Endothelial cell of umbilical vein (primary cell): ENCODE results near the gene PLS1. TPM values are rescaled to one million over a fixed set of nuclear protein-coding genes. Genes with fewer than 3 reads are reported as not detected.

Experiments
- BruUV-seq: library from RNA; stranded (reverse); fragments of 400-500 nt; replicated peaks from 2 replicates; lab custom pipeline; 2021; lab: Mats Ljungman, UMichigan
- CTCF ChIA-PET: fragments of 300-600, 350-600 bp; sonication (Branson Sonifier 250); formaldehyde crosslinking; loops from one replicate; lab custom pipeline; 2021; ENCODE audit warnings: antibody characterized with exemption, inconsistent platforms; lab: Charles Lee
- POLR2A ChIA-PET: fragments of 300-600, 350-600 bp; sonication (Branson Sonifier 250); formaldehyde crosslinking; loops from one replicate; lab custom pipeline; 2021; ENCODE audit warnings: antibody characterized with exemption, inconsistent platforms; lab: Charles Lee
- DNase-seq: peaks from one replicate; pipeline ENCODE4 v3.0.0-alpha.2; 2011; ENCODE audit warnings: low read depth, low spot score
- FAIRE-seq: peaks from 2 replicates; lab custom pipeline; 2011; peaks lifted over from hg19 to GRCh38; lab: Jason Lieb, UNC
- H2AFZ ChIP-seq: 2 replicates; pipeline ENCODE4 v1.6.0; 2012; ENCODE audit warnings: low read depth, low read length, control low read depth, inconsistent platforms
- H3K27ac ChIP-seq: 2 replicates; pipeline ENCODE4 v1.5.1; 2011; ENCODE audit warnings: low read depth, mild to moderate bottlenecking, control low read depth, low read length, moderate library complexity; ENCODE audit not compliant: insufficient read depth
- H3K27me3 ChIP-seq, 2 experiments: 2 replicates each; pipeline versions ENCODE4 v1.6.0 to v1.6.1; 2011; ENCODE audit warnings: low read length in 2 of 2, mixed read lengths in 1 of 2; ENCODE audit not compliant: control insufficient read depth in 2 of 2, insufficient read depth in 2 of 2
- H3K36me3 ChIP-seq, 2 experiments: 2 replicates in 1 of 2; 3 replicates in 1 of 2; pipeline ENCODE4 v1.5.1; 2011; ENCODE audit warnings: low read length in 2 of 2, mild to moderate bottlenecking in 1 of 2, moderate library complexity in 1 of 2; ENCODE audit not compliant: control insufficient read depth in 2 of 2, insufficient read depth in 2 of 2; ENCODE audit errors: extremely low read depth in 1 of 2
- H3K4me1 ChIP-seq: 3 replicates; pipeline ENCODE4 v1.5.1; 2011; ENCODE audit warnings: mild to moderate bottlenecking, low read length; ENCODE audit not compliant: control insufficient read depth, insufficient read depth; ENCODE audit errors: extremely low read depth
- H3K4me2 ChIP-seq: 2 replicates; pipeline ENCODE4 v1.6.1; 2011; ENCODE audit warnings: low read length, control low read depth, mixed read lengths; ENCODE audit not compliant: insufficient read depth
- H3K4me3 ChIP-seq, 3 experiments: fragments of 200-600 bp in 1 of 3; sonication (generic), shearing (Covaris generic) in 1 of 3; replicated peaks in 1 of 3; 2 replicates each; pipeline ENCODE4 v1.5.1; 2011 to 2016; ENCODE audit warnings: control low read depth in 3 of 3, low read length in 3 of 3, mild to moderate bottlenecking in 2 of 3, inconsistent platforms in 1 of 3, low read depth in 1 of 3, moderate library complexity in 1 of 3; ENCODE audit not compliant: insufficient read depth in 1 of 3
- H3K79me2 ChIP-seq: 2 replicates; pipeline ENCODE4 v1.6.0; 2012; ENCODE audit warnings: low read length, inconsistent platforms; ENCODE audit not compliant: control insufficient read depth, insufficient read depth
- H3K9ac ChIP-seq: replicated peaks from 2 replicates; pipeline ENCODE3; 2011; ENCODE audit warnings: low read length, control low read depth; ENCODE audit not compliant: insufficient read depth; ENCODE audit errors: extremely low read depth
- H3K9me1 ChIP-seq: replicated peaks from 3 replicates; pipeline ENCODE4 v1.6.0; 2011; ENCODE audit warnings: mild to moderate bottlenecking, low read length; ENCODE audit not compliant: control insufficient read depth, insufficient read depth; ENCODE audit errors: extremely low read depth
- H3K9me3 ChIP-seq: replicated peaks from 2 replicates; pipeline ENCODE4 v1.5.1; 2012; ENCODE audit warnings: low read length, inconsistent platforms; ENCODE audit not compliant: control insufficient read depth, insufficient read depth
- H4K20me1 ChIP-seq: replicated peaks from 2 replicates; pipeline ENCODE3; 2011; ENCODE audit warnings: mild to moderate bottlenecking, low read length; ENCODE audit not compliant: control insufficient read depth, insufficient read depth; ENCODE audit errors: extremely low read depth
- EZH2 ChIP-seq: IDR thresholded peaks from 2 replicates; pipeline ENCODE4 v1.6.1; 2012; ENCODE audit warnings: borderline replicate concordance, low read depth, mild to moderate bottlenecking, moderate library complexity, low read length, inconsistent platforms; ENCODE audit not compliant: severe bottlenecking
- FOS ChIP-seq: IDR thresholded peaks from 2 replicates; pipeline ENCODE4 v1.6.1; 2011; ENCODE audit warnings: mild to moderate bottlenecking, low read length, moderate library complexity, borderline replicate concordance; ENCODE audit not compliant: insufficient read depth
- GATA2 ChIP-seq: IDR thresholded peaks from 2 replicates; pipeline ENCODE4 v1.7.0; 2011; ENCODE audit warnings: low read depth, mild to moderate bottlenecking, moderate library complexity, mixed read lengths, low read length; ENCODE audit not compliant: insufficient read length, insufficient read depth
- JUN ChIP-seq: IDR thresholded peaks from 2 replicates; pipeline ENCODE4 v1.6.1; 2011; ENCODE audit warnings: borderline replicate concordance, low read depth; ENCODE audit not compliant: insufficient read length, insufficient read depth
- MYC ChIP-seq: IDR thresholded peaks from one replicate; pipeline ENCODE4 v1.6.1; 2011; ENCODE audit warnings: mild to moderate bottlenecking, low read depth, low read length
- POLR2A ChIP-seq: IDR thresholded peaks from 2 replicates; pipeline ENCODE4 v1.6.1; 2012; ENCODE audit warnings: low read depth, mild to moderate bottlenecking, control low read depth, low read length
- POLR2AphosphoS5 ChIP-seq: IDR thresholded peaks from 2 replicates; pipeline ENCODE4 v1.6.1; 2012; ENCODE audit warnings: low read depth, mild to moderate bottlenecking, control low read depth, low read length, moderate library complexity; ENCODE audit not compliant: insufficient read depth
- dilution Hi-C: fragments of 300-500 bp; cut with MboI; formaldehyde crosslinking; loops from one replicate; pipeline ENCODE4 v1.15.0; 2019; ENCODE audit warnings: low sequenced_read_pairs; ENCODE audit not compliant: extremely low pct_ligation_motif_present
- intact Hi-C: fragments of 100-400 bp; cut with micrococcal nuclease; formaldehyde crosslinking; loops from one replicate; pipeline ENCODE4 v1.10.0; 2022
- polyA plus RNA-seq, 4 experiments: library from polyadenylated mRNA; depleted of rRNA in 3 of 4; stranded (reverse) in 3 of 4; unstranded in 1 of 4; fragments of >200 nt; gene quantifications; 2 replicates each; pipeline versions ENCODE4 v1.2.1 to v1.2.3, GENCODE V29; 2011 to 2012; ENCODE audit warnings: missing spikeins in 1 of 4
- total RNA-seq: library from RNA; stranded (reverse); gene quantifications from 2 replicates; pipeline ENCODE4 v1.2.3, GENCODE V29; 2021
- TF ChIP-seq, protein P1 (sequence below), 2 donors: IDR thresholded peaks; 1 replicate in 1 of 2; 2 replicates in 1 of 2; pipeline ENCODE4 v1.5.1; 2011; ENCODE audit warnings: low read length in 2 of 2, mild to moderate bottlenecking in 2 of 2, moderate library complexity in 2 of 2, control low read depth in 1 of 2, inconsistent platforms in 1 of 2, low read depth in 1 of 2; ENCODE audit not compliant: insufficient read depth in 1 of 2; ENCODE audit errors: extremely low read depth in 1 of 2
- TF ChIP-seq, protein P2 (sequence below): IDR thresholded peaks from 2 replicates; pipeline ENCODE4 v1.6.1; 2011; ENCODE audit not compliant: insufficient read depth, insufficient read length

The PLS1 gene
- total and polyA plus RNA-seq, 2 donors (not counting 3 experiments of a cell fraction or from before 2014, with no cell fraction given), result 0.59 to 1.3 TPM

DNA sequence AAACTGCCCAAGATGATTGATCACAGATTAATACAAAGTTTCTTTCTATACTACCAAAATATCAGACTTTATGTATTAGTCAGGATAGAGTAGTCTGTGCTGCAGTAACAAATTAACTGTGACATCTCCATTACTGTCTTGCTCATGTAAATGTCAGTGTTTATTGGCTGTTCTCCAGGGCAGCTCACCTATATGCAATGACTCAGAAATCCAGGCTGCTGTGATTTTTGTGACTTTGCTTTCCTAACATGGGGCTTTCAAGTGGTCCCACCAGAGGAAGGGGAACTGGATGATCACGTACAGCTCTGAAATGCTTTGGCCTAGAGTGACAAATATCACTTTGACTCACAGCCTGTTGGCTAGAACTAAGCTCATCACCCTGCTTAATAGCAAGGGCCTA, 12.9 kb downstream of the PLS1 start:
- intact Hi-C loops (no loop called here), dilution Hi-C loops (no loop called here)
- no peak overlapping the region for H3K4me3 ChIP-seq
- H3K9me1 ChIP-seq, result no peaks in the 10 kb centered on the region
- H3K4me2 ChIP-seq, result no peak overlapping the region
- FAIRE-seq, result no peak
- H3K79me2 ChIP-seq, result no peaks in the 10 kb centered on the region
- no peak for TF ChIP-seq EZH2
- no peaks in the 10 kb centered on the region for H3K9me3 ChIP-seq
- H3K36me3 ChIP-seq, result no peaks in the 10 kb centered on the region
- ChIA-PET CTCF (interaction anchor here (0.8 to 1.3 kb wide), 4 partner anchors 10 to 22 kb away, joined by 3 to 4 read pairs (median 4); no protein-coding TSS in a partner anchor), POLR2A (interaction anchor here (0.6 kb wide), 1 partner anchor 17 kb away, joined by 7 read pairs; no protein-coding TSS in a partner anchor)
- no peaks in the 10 kb centered on the region for H3K27me3 ChIP-seq
- H4K20me1 ChIP-seq, result no peaks in the 10 kb centered on the region
- no peak for DNase-seq
- no peaks in the 10 kb centered on the region for H3K4me1 ChIP-seq
- no TSS peak for BruUV-seq
- H2AFZ ChIP-seq, result no peak overlapping the region
- H3K9ac ChIP-seq, result no peak overlapping the region
- no peak overlapping the region for H3K27ac ChIP-seq

DNA sequence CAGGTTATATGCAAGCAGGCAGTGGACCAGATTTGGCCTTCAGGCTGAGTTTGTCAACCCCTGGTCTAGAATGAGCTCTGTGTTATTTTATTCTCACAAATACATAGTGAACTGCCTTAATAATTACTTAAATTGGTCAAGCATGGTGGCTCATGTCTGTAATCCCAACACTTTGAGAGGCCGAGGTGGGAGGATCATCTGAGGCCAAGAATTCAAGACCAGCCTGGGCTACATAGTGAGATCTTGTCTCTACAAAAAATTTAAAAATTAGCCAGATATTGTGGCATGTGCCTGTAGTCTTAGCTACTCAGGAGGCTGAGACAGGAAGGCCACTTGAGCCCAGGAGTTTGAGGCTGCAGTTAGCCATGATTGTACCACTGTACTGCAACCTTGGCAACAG, 15.0 kb downstream of the PLS1 start:
- Histone ChIP-seq H4K20me1 (no peaks in the 10 kb centered on the region), H3K4me2 (no peak overlapping the region), H3K4me3 (no peak overlapping the region), H3K9ac (no peak overlapping the region), H3K9me3 (no peaks in the 10 kb centered on the region), H3K27ac (no peak overlapping the region), H3K4me1 (no peaks in the 10 kb centered on the region), H2AFZ (no peak overlapping the region), H3K36me3 (no peaks in the 10 kb centered on the region), H3K27me3 (no peaks in the 10 kb centered on the region), H3K9me1 (no peaks in the 10 kb centered on the region), H3K79me2 (no peaks in the 10 kb centered on the region)
- no peak for FAIRE-seq
- ChIA-PET POLR2A (no interaction called here), CTCF (no interaction called here)
- no peak for DNase-seq
- dilution Hi-C loops, result no loop called here
- TF ChIP-seq GATA2 (no peak), JUN (no peak), FOS (no peak), MYC (no peak), POLR2A (no peak), EZH2 (no peak), POLR2AphosphoS5 (no peak)
- TF ChIP-seq, protein P1, sequence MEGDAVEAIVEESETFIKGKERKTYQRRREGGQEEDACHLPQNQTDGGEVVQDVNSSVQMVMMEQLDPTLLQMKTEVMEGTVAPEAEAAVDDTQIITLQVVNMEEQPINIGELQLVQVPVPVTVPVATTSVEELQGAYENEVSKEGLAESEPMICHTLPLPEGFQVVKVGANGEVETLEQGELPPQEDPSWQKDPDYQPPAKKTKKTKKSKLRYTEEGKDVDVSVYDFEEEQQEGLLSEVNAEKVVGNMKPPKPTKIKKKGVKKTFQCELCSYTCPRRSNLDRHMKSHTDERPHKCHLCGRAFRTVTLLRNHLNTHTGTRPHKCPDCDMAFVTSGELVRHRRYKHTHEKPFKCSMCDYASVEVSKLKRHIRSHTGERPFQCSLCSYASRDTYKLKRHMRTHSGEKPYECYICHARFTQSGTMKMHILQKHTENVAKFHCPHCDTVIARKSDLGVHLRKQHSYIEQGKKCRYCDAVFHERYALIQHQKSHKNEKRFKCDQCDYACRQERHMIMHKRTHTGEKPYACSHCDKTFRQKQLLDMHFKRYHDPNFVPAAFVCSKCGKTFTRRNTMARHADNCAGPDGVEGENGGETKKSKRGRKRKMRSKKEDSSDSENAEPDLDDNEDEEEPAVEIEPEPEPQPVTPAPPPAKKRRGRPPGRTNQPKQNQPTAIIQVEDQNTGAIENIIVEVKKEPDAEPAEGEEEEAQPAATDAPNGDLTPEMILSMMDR (IDR thresholded peaks at IDR 0.05; ENCODE audit: extremely low read depth in 1 of 2, insufficient read depth in 1 of 2, low read depth in 1 of 2, low read length in 2 of 2), result no peak
- TF ChIP-seq, protein P2, sequence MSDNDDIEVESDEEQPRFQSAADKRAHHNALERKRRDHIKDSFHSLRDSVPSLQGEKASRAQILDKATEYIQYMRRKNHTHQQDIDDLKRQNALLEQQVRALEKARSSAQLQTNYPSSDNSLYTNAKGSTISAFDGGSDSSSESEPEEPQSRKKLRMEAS, result no peak
- no TSS peak for BruUV-seq
- intact Hi-C loops, result no loop called here
